H9 (cell line): ENCODE measurements around the gene GTF3C5. TPM values are rescaled to one million over a fixed set of nuclear protein-coding genes. Genes with fewer than 3 reads are reported as not detected.

ENCODE experiments used
- DNase-seq: peaks from one replicate; pipeline ENCODE4 v3.0.0-alpha.2; 2017
- H2AFZ ChIP-seq: one replicate; pipeline ENCODE4 v1.6.1; 2013; ENCODE audit warnings: mild to moderate bottlenecking, low read length, control low read depth, moderate library complexity
- H2AK5ac ChIP-seq: 2 replicates; pipeline ENCODE4 v1.6.1; 2013; ENCODE audit warnings: low read length, control low read depth, mixed read lengths; ENCODE audit not compliant: insufficient read length
- H2BK120ac ChIP-seq: one replicate; pipeline ENCODE4 v1.6.1; 2013; ENCODE audit warnings: low read depth, mild to moderate bottlenecking, low read length, control low read depth, inconsistent platforms; ENCODE audit not compliant: poor library complexity, severe bottlenecking
- H2BK12ac ChIP-seq: 2 replicates; pipeline ENCODE4 v1.6.1; 2013; ENCODE audit warnings: low read length, control low read depth, mixed read lengths, low read depth; ENCODE audit not compliant: insufficient read length
- H2BK15ac ChIP-seq: 2 replicates; pipeline ENCODE4 v1.6.1; 2013; ENCODE audit warnings: low read depth, low read length, control low read depth
- H2BK20ac ChIP-seq: one replicate; pipeline ENCODE4 v1.6.1; 2013; ENCODE audit warnings: low read depth, mild to moderate bottlenecking, low read length, control low read depth, inconsistent platforms; ENCODE audit not compliant: poor library complexity, severe bottlenecking
- H2BK5ac ChIP-seq: 2 replicates; pipeline ENCODE4 v1.6.1; 2013; ENCODE audit warnings: low read length, control low read depth, mixed read lengths; ENCODE audit not compliant: insufficient read length
- H3K14ac ChIP-seq: 2 replicates; pipeline ENCODE4 v1.6.1; 2013; ENCODE audit warnings: low read length, control low read depth; ENCODE audit not compliant: insufficient read depth
- H3K18ac ChIP-seq: 2 replicates; pipeline ENCODE4 v1.6.1; 2013; ENCODE audit warnings: low read depth, mild to moderate bottlenecking, mixed read lengths, low read length, control low read depth; ENCODE audit not compliant: insufficient read length
- H3K23ac ChIP-seq: 2 replicates; pipeline ENCODE4 v1.6.1; 2013; ENCODE audit warnings: low read length, control low read depth, mixed read lengths, low read depth; ENCODE audit not compliant: insufficient read length
- H3K23me2 ChIP-seq: 2 replicates; pipeline ENCODE4 v1.6.1; 2013; ENCODE audit warnings: low read depth, mild to moderate bottlenecking, mixed read lengths, low read length, control low read depth; ENCODE audit not compliant: insufficient read length, poor library complexity, severe bottlenecking
- H3K27ac ChIP-seq: 2 replicates; pipeline ENCODE4 v1.5.1; 2013; ENCODE audit warnings: low read length, control low read depth, mixed read lengths, low read depth; ENCODE audit not compliant: insufficient read length
- H3K27me3 ChIP-seq: 2 replicates; pipeline ENCODE4 v1.6.1; 2013; ENCODE audit warnings: low read length, control low read depth, inconsistent platforms; ENCODE audit not compliant: insufficient read depth
- H3K4ac ChIP-seq: 2 replicates; pipeline ENCODE4 v1.6.1; 2013; ENCODE audit warnings: low read depth, mild to moderate bottlenecking, control low read depth, inconsistent platforms, low read length, moderate library complexity
- H3K4me1 ChIP-seq: 2 replicates; pipeline ENCODE4 v1.6.1; 2013; ENCODE audit warnings: low read length, control low read depth, inconsistent platforms; ENCODE audit not compliant: insufficient read depth
- H3K4me2 ChIP-seq: 2 replicates; pipeline ENCODE4 v1.6.1; 2013; ENCODE audit warnings: low read length, control low read depth, mixed read lengths; ENCODE audit not compliant: insufficient read length, insufficient read depth
- H3K56ac ChIP-seq: 2 replicates; pipeline ENCODE4 v1.6.1; 2013; ENCODE audit warnings: low read depth, mild to moderate bottlenecking, mixed read lengths, low read length, control low read depth; ENCODE audit not compliant: insufficient read length
- H3K79me1 ChIP-seq: 2 replicates; pipeline ENCODE4 v1.6.1; 2013; ENCODE audit warnings: low read depth, mild to moderate bottlenecking, moderate library complexity, low read length, control low read depth, inconsistent platforms; ENCODE audit not compliant: insufficient read depth, poor library complexity, severe bottlenecking
- H3K79me2 ChIP-seq: 2 replicates; pipeline ENCODE4 v1.6.1; 2013; ENCODE audit warnings: low read length, control low read depth, inconsistent platforms; ENCODE audit not compliant: insufficient read depth
- H3K9ac ChIP-seq: 2 replicates; pipeline ENCODE4 v1.6.1; 2013; ENCODE audit warnings: low read length, control low read depth, mixed read lengths; ENCODE audit not compliant: insufficient read length; ENCODE audit errors: extremely low read depth
- H3K9me3 ChIP-seq: one replicate; pipeline ENCODE4 v1.6.1; 2013; ENCODE audit warnings: low read depth, low read length, inconsistent platforms; ENCODE audit not compliant: control insufficient read depth
- H3T11ph ChIP-seq: one replicate; pipeline ENCODE4 v1.6.1; 2013; ENCODE audit warnings: mild to moderate bottlenecking, low read length, control low read depth, inconsistent platforms
- H4K20me1 ChIP-seq: one replicate; pipeline ENCODE4 v1.6.1; 2013; ENCODE audit not compliant: control insufficient read depth, insufficient read length, insufficient read depth
- H4K5ac ChIP-seq: 2 replicates; pipeline ENCODE4 v1.6.1; 2013; ENCODE audit warnings: low read depth, mild to moderate bottlenecking, mixed read lengths, low read length, control low read depth; ENCODE audit not compliant: insufficient read length
- H4K8ac ChIP-seq: replicated peaks from 2 replicates; pipeline ENCODE4 v1.6.1; 2013; ENCODE audit warnings: low read length, control low read depth, mixed read lengths, low read depth; ENCODE audit not compliant: insufficient read length
- H4K91ac ChIP-seq: 2 replicates; pipeline ENCODE4 v1.6.1; 2013; ENCODE audit warnings: low read depth, mild to moderate bottlenecking, moderate library complexity, mixed read lengths, low read length, control low read depth; ENCODE audit not compliant: insufficient read length
- H3K27ac Mint-ChIP-seq, 3 experiments: 2 replicates in 2 of 3; 3 replicates in 1 of 3; pipeline ENCODE4 v1.8.0; 2020 to 2021; ENCODE audit warnings: mixed read lengths in 3 of 3, mild to moderate bottlenecking in 1 of 3, moderate library complexity in 1 of 3
- H3K27me3 Mint-ChIP-seq: 2 replicates; pipeline ENCODE4 v1.8.0; 2021; ENCODE audit warnings: low read depth, mild to moderate bottlenecking, moderate library complexity, mixed read lengths
- H3K36me3 Mint-ChIP-seq, 3 experiments: 2 replicates in 2 of 3; 3 replicates in 1 of 3; pipeline ENCODE4 v1.8.0; 2020 to 2021; ENCODE audit warnings: low read depth in 3 of 3, mixed read lengths in 3 of 3; ENCODE audit not compliant: insufficient read depth in 1 of 3
- H3K4me1 Mint-ChIP-seq, 2 experiments: 2 replicates each; pipeline ENCODE4 v1.8.0; 2020; ENCODE audit warnings: mixed read lengths in 2 of 2
- H3K4me3 Mint-ChIP-seq, 2 experiments: 2 replicates in 1 of 2; 3 replicates in 1 of 2; pipeline ENCODE4 v1.8.0; 2020 to 2021; ENCODE audit warnings: mild to moderate bottlenecking in 2 of 2, mixed read lengths in 2 of 2, moderate library complexity in 1 of 2
- H3K9me3 Mint-ChIP-seq, 2 experiments: 2 replicates in 1 of 2; 3 replicates in 1 of 2; pipeline ENCODE4 v1.8.0; 2020; ENCODE audit warnings: mild to moderate bottlenecking in 2 of 2, mixed read lengths in 2 of 2, moderate library complexity in 1 of 2
- CTCF ChIP-seq: fragments of 200-600 bp; sonication (generic); conservative IDR thresholded peaks from 3 replicates; pipeline ENCODE4 v1.8.0; 2021; ENCODE audit warnings: antibody characterized with exemption, mild to moderate bottlenecking
- WGBS: extraction: QIAGEN DNeasy Blood & Tissue Kit; methylation state at CpG from one replicate; pipeline ENCODE4 v1.1.7; 2013; ENCODE audit warnings: missing lambda C conversion rate, low lambda C conversion rate, mixed read lengths; ENCODE audit not compliant: insufficient read length; ENCODE audit errors: extremely low coverage; 5-methylcytosine and 5-hydroxymethylcytosine counted together
- total RNA-seq: library from RNA; stranded (reverse); gene quantifications from 2 replicates; pipeline ENCODE4 v1.2.1, GENCODE V29; 2021

GTF3C5 gene
- total RNA-seq, 1 experiment from 2014 or later, result 88.9 TPM

- no peak overlapping the region for H2BK20ac ChIP-seq
- no peaks in the 10 kb centered on the region for H4K20me1 ChIP-seq
- no peaks in the 10 kb centered on the region for H3K23me2 ChIP-seq
- H4K91ac ChIP-seq, result no peak overlapping the region
- no peak overlapping the region for H2BK5ac ChIP-seq
- H3K4ac ChIP-seq, result no peak overlapping the region
- Mint-ChIP-seq H3K4me3 (no peak overlapping the region), H3K9me3 (peaks cover 3% of the 10 kb centered on the region in 2 experiments; a peak in 3 of 5 replicates), H3K27ac (no peak overlapping the region), H3K4me1 (no peaks in the 10 kb centered on the region), H3K27me3 (no peaks in the 10 kb centered on the region), H3K36me3 (peaks cover 44 to 82% (median 71%) of the 10 kb centered on the region in 3 experiments)
- H3K4me1 ChIP-seq, result no peaks in the 10 kb centered on the region
- no peak overlapping the region for H4K5ac ChIP-seq
- DNase-seq, result no peak
- no peak overlapping the region for H3K9ac ChIP-seq
- H3K79me1 ChIP-seq, result peaks cover 4% of the 10 kb centered on the region
- no peak overlapping the region for H2BK12ac ChIP-seq
- H3K56ac ChIP-seq, result no peak overlapping the region
- no peak overlapping the region for H2BK15ac ChIP-seq
- H4K8ac ChIP-seq, result no peak overlapping the region
- no peak overlapping the region for H2AK5ac ChIP-seq
- no peak for TF ChIP-seq CTCF
- H3K14ac ChIP-seq, result no peak overlapping the region
- H2AFZ ChIP-seq, result no peak overlapping the region
- no peak overlapping the region for H3T11ph ChIP-seq
- no peak overlapping the region for H3K27ac ChIP-seq
- H3K9me3 ChIP-seq, result no peaks in the 10 kb centered on the region
- no peak overlapping the region for H3K18ac ChIP-seq
- no peak overlapping the region for H2BK120ac ChIP-seq
- no peaks in the 10 kb centered on the region for H3K79me2 ChIP-seq
- H3K23ac ChIP-seq, result no peak overlapping the region
- H3K27me3 ChIP-seq, result no peaks in the 10 kb centered on the region
- no peak overlapping the region for H3K4me2 ChIP-seq
- no CpG with 5 or more reads among the region's 15 CpGs for WGBS
Measured at GRCh38 chr9:133045132-133045531, 14.3 kb downstream of the GTF3C5 start.
